ENCODE results near the gene RBBP7. TPM values are rescaled to one million over a fixed set of nuclear protein-coding genes. Genes with fewer than 3 reads are reported as not detected.

The RBBP7 gene
- total RNA-seq, 1 donor from 2014 or later = 151 TPM

DNA sequence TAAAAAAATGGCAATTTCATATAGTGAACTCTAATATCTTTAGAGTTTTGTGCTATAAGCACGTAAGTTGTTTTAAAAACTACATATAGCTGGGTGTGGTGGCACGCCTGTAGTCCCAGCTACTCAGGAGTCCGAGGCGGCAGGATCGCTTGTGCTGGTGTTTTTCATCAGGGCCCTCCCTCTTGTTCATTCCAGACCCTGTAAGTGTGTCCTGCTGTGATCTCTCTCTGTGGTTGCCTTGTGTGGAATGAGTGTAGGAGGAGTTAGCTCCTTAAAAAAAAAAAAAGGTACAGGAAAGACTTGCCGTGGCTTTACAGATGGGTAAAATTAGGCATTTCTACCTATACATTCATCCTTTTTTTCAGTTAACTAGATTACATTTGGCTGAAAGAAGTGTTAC, 35.4 kb downstream of the RBBP7 start:
- H3K27me3 Mint-ChIP-seq (ENCODE audit: low read depth) = no peaks in the 10 kb centered on the region
- peak overlapping the region; percentile 83 for H3K27ac Mint-ChIP-seq (ENCODE audit: unreplicated experiment)
- DNase-seq (ENCODE audit: low spot score) = no peak
- peaks cover 4% of the 10 kb centered on the region for H3K36me3 Mint-ChIP-seq (ENCODE audit: low read depth)
- H3K4me3 Mint-ChIP-seq (ENCODE audit: unreplicated experiment) = peak overlapping the region; percentile 3
- TF ChIP-seq, protein P1, sequence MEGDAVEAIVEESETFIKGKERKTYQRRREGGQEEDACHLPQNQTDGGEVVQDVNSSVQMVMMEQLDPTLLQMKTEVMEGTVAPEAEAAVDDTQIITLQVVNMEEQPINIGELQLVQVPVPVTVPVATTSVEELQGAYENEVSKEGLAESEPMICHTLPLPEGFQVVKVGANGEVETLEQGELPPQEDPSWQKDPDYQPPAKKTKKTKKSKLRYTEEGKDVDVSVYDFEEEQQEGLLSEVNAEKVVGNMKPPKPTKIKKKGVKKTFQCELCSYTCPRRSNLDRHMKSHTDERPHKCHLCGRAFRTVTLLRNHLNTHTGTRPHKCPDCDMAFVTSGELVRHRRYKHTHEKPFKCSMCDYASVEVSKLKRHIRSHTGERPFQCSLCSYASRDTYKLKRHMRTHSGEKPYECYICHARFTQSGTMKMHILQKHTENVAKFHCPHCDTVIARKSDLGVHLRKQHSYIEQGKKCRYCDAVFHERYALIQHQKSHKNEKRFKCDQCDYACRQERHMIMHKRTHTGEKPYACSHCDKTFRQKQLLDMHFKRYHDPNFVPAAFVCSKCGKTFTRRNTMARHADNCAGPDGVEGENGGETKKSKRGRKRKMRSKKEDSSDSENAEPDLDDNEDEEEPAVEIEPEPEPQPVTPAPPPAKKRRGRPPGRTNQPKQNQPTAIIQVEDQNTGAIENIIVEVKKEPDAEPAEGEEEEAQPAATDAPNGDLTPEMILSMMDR (IDR thresholded peaks at IDR 0.05) = no peak
- peaks cover 75% of the 10 kb centered on the region for H3K4me1 Mint-ChIP-seq (ENCODE audit: low read depth)
- no peaks in the 10 kb centered on the region for H3K9me3 Mint-ChIP-seq (ENCODE audit: low read depth)

DNA sequence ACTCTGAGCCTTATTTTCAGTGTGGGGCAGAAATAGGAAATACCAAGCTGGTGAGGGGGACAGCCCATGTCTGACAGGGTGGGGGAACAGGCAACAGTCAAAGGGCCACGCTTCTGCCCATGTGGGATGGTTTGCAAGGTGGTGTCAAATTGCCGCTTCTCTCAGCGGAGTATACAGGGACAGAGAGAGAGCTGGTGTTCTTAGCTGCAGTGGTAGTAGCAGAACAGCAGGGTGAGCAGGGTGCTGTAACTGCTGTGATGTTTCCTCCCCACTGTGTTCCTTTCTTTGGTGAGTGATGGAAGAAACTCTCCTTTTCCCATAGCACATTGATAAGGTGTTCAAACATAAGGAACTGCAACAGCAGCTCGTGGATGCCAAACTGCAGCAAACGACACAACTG, 37.9 kb downstream of the RBBP7 start:
- H3K4me1 Mint-ChIP-seq (ENCODE audit: low read depth) = peaks cover 65% of the 10 kb centered on the region
- no peaks in the 10 kb centered on the region for H3K27me3 Mint-ChIP-seq (ENCODE audit: low read depth)
- DNase-seq (ENCODE audit: low spot score) = no peak
- H3K36me3 Mint-ChIP-seq (ENCODE audit: low read depth) = peaks cover 6% of the 10 kb centered on the region
- no peaks in the 10 kb centered on the region for H3K9me3 Mint-ChIP-seq (ENCODE audit: low read depth)
- TF ChIP-seq, protein P1 (IDR thresholded peaks at IDR 0.05) = peak; percentile 60
- peak overlapping the region; percentile 83 for H3K27ac Mint-ChIP-seq (ENCODE audit: unreplicated experiment)
- H3K4me3 Mint-ChIP-seq (ENCODE audit: unreplicated experiment) = no peak overlapping the region

DNA sequence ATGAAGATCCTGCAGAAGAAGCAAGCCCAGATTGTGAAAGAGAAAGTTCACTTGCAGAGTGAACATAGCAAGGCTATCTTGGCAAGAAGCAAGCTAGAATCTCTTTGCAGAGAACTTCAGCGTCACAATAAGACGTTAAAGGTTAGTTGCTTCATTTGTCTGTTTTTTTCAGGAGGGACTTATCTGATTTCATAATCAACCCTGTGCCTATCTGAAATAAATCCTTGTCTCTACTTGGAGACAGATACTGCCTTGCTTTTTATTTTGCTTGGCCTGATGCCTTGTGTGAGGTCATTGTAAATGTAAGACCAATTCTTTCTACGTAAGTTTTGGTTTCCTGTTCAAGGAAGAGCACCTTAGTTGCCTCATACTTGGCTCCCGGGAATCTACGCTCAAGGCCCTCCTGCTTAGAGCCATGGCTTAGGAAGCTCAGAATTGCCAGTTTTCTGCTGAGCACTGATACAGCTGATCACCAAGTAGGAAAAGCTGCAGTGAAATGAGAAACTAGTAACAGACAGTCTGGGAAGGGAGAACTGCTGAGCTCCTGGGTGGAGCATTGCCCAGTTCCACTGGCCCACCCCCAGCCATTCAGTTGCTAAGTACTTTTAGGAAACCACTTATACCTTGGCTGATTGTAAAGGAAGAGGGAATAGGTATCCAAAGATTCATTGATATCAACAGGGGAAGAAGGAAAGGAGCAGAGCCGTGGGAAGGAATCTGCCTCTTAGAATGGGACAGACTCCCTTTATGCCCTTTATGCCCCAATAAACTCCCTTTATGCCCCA, 41.8 kb downstream of the RBBP7 start:
- TF ChIP-seq, protein P1 (IDR thresholded peaks at IDR 0.05) = no peak
- H3K4me3 Mint-ChIP-seq (ENCODE audit: unreplicated experiment) = no peak overlapping the region
- H3K4me1 Mint-ChIP-seq (ENCODE audit: low read depth) = peaks cover 42% of the 10 kb centered on the region
- H3K36me3 Mint-ChIP-seq (ENCODE audit: low read depth) = peaks cover 2% of the 10 kb centered on the region
- no peak for DNase-seq (ENCODE audit: low spot score)
- H3K9me3 Mint-ChIP-seq (ENCODE audit: low read depth) = no peaks in the 10 kb centered on the region
- peak overlapping the region; percentile 92 for H3K27ac Mint-ChIP-seq (ENCODE audit: unreplicated experiment)
- H3K27me3 Mint-ChIP-seq (ENCODE audit: low read depth) = no peaks in the 10 kb centered on the region

- Mint-ChIP-seq H3K27me3 (ENCODE audit: low read depth) (no peaks in the 10 kb centered on the region), H3K27ac (ENCODE audit: unreplicated experiment) (peak overlapping the region; percentile 71), H3K9me3 (ENCODE audit: low read depth) (no peaks in the 10 kb centered on the region), H3K4me1 (ENCODE audit: low read depth) (peaks cover 35% of the 10 kb centered on the region), H3K4me3 (ENCODE audit: unreplicated experiment) (no peak overlapping the region), H3K36me3 (ENCODE audit: low read depth) (peaks cover 9% of the 10 kb centered on the region)
- TF ChIP-seq, protein P1 (IDR thresholded peaks at IDR 0.05) = no peak
- DNase-seq (ENCODE audit: low spot score) = no peak
Measured at GRCh38 chrX:16827225-16827624, 42.9 kb downstream of the RBBP7 start.

DNA sequence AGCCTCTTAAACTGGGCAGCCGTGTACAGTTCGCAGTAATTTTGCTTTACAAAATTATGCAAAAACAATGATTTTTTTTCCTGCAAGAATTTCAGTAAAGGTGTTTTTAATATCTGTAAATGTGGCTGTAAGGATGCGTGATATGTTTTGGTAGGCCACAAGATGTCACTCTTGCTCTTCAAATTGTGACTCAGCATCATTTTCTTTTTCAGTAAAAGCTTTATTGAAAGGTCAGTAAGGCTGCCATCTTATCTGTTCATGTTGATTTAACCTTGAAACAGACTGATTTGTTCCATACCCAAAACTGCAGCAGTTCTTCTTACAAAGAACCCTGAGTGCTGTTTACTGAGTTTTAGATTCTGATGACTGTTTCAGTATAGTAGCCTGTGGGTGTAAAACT, 44.0 kb downstream of the RBBP7 start:
- H3K36me3 Mint-ChIP-seq (ENCODE audit: low read depth) = peaks cover 9% of the 10 kb centered on the region
- H3K27me3 Mint-ChIP-seq (ENCODE audit: low read depth) = no peaks in the 10 kb centered on the region
- DNase-seq (ENCODE audit: low spot score) = no peak
- H3K4me3 Mint-ChIP-seq (ENCODE audit: unreplicated experiment) = no peak overlapping the region
- H3K9me3 Mint-ChIP-seq (ENCODE audit: low read depth) = no peaks in the 10 kb centered on the region
- H3K4me1 Mint-ChIP-seq (ENCODE audit: low read depth) = peaks cover 26% of the 10 kb centered on the region
- H3K27ac Mint-ChIP-seq (ENCODE audit: unreplicated experiment) = peak overlapping the region; percentile 27
- TF ChIP-seq, protein P1 (IDR thresholded peaks at IDR 0.05) = peak; percentile 93

All from chondrocyte (in vitro differentiated cells).